Kidney glomerular epithelial cell (primary cell): ENCODE measurements around the gene ACTR1B.
"Not testable (repeated sequence)": the region's sequence is repeated elsewhere in the genome, so short reads cannot be mapped to it uniquely, and the experiment has no call there.

Source experiments
- DNase-seq: peaks from one replicate; lab custom pipeline; 2025; lab: John Stamatoyannopoulos, UW

ACTR1B gene

DNA sequence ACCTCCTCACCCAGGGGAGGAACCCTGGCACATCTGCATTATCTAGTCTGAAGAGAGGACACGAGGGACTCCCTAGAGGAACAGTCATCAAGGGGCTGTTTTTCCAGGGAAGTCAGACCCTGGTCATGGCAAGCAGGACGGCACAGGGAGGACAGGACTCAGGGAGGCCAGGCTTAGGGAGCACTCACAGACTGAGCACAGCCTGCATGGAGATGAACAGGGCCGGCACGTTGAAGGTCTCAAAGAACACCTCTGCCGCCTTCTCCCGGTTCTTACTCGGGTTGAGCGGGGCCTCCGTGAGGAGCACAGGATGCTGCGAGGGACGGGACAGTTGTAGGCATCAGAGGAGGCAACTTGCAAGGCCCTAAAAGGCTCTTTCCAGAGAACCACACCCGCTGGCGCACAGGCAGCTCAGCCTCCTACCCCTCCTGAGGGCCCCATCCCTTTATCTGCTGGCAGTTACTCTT lies 5.1 kb downstream of the ACTR1B start:
- DNase-seq = no peak

DNA sequence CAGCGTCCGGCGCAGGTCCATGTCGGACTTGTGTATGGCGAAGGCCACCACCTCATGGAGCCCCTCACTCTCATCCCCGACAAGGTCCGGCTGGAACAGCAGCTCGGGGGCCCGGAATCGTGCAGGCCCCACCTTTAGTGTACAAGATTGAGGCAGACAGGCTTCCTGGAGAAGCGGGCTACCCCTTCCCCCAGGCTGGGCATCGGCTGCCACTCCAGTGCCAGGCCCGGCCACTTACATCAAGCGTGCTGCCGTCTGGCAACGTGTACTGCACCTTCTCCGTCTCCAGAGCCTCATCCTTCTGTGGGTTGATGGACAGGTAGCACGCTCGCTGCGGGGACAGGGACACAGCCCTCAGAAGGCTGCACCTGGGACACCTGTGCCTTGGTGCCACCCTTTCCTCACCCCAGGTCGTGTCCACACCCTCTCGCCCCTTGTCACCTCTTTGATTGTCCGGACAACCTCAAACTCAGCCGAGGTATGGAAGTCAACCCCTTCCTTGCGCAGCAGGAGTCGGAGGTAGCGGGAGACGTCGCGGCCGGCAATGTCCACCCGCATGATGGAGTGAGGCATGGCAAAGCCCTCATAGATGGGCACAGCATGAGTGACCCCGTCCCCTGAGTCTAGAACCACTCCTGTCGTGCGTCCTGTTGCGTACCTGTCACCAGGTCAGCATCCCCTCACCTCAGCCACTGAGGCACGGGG lies 5.7 kb downstream of the ACTR1B start:
- no peak for DNase-seq

DNA sequence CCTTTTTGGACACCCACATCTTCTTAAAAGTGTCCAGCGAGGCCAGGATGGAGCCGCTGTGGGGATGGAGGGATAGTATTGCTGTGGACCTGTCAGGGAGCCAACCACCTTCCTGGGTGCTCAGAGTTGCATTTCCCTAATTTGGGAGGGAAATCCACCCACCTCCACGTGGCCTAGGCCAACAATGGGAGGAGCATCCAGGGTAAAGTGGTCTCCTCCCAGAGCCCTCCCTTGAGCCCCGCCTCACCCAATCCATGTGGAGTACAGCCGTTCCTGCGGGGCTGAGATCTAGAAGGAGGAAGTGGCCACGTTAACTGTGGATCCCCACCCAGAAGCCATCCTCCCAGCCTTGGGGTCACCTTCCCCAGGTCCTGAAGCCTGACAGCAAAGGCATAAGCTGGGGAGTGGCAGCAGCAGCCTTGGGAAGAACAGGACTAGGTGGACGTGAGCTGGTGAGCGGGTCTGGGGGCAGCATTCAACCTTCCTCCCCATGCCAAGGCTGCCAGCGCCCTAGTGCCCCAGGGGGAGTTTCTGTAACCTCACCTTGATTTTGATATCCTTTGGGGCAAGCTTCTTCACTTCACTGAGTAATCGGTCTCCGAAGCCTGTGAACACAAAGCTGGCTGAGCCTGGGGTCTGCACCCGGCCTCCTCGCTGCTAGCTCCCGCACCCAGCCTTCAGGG lies 6.8 kb downstream of the ACTR1B start:
- DNase-seq = no peak

DNA sequence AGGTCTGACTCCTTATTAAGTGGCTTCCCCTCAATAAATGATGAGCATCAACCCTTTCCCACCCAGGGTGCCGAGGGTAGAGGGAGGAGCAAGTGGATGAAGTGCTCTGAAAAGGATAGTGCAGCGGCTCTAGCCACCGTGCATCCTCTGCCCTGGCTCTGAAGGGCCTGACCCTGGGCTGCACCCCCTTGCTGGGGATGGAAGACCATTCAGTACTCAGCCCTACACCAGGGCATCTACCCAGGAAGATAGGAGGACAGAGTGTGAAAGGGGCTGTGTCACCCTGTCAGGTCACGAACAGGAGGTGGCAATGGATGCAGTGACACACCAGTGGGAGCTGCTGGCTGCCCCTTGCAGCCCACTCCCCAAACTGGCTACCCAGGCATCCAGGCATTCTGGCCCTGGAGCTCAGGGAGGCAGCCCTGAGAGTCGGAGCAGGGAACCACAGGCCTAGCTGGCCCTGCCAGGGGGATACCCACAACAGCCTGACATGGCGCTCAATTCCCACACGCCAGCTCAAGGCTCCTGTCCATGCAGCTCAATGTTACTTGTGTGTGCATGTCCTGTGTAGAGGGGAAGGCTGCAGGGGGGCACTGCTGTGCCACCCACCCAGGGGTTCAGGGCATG lies 7.6 kb downstream of the ACTR1B start:
- DNase-seq = no peak

DNA sequence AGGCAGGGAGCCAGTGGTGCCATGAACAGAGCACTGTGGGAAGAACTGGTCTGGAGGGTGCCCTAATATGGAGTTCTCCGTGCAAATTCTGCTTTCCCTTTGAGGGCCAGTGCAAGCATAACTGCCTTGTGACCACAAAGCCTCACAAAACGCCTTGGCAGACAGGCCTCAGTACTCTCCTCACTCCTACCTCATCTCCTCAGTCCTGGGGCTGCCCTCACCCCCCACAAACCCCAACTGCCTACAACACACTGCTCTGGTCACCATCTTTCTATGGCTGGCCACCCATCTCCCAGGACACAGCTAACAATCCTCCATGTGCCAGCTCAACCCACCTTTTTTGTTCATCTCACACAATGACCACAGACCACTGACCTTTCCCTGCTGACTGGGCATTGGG lies 9.1 kb downstream of the ACTR1B start:
- no peak for DNase-seq

DNA sequence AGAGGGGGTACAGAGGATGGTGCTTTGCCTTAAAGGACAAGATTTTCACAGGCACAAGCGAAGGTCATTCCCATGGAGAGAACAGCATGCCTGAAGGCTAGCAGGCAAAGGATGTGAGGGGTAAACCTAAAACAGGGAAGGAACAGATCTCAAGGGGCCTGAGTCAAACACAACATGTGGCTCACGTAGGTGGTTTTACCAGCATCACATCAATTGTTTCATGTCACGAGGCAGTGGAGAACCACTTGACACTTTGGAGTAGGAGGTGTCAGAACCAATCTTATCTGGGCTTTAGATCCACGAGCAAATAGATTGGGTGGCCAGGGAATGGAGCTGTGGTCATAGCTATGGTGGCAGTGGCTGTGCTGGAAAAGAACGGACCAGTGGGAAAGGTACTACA lies 9.5 kb downstream of the ACTR1B start:
- DNase-seq = no peak

DNA sequence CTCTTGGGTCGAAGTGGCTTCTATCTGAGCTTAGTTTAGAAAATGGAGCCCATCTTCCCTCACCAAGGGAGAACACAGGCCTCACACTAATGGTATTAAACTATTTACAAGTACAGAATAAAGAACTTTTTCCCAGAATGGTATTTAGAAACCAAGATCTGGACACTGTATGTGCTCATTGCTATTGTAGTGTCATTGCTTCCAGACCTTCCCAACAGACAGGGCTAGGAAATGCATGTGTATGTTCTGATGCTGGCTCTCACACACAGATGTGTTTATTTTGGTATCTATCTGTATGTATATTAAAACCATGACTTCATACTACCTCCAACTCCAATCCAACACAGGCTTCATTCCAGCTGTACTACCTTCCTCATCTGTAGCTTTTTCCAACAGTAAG lies 10.0 kb downstream of the ACTR1B start:
- DNase-seq = no peak

DNA sequence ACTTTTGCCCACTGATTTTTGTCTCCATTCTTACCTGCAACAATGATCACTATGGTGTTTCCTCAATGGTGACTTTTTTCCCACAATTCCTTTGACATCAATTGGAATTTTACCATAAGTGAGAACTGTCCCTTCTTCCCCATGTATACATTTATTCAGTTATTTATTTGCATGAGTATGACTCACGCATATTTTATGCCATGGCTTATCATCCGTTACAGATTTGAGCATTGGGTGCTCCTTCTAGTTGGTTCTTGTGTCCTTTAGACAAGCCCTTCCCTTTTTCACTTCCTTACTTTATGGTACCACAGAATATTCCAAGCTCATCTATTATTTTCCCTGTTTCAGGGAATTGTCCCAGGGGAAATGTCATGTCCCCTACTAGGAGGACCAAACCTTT lies 10.4 kb downstream of the ACTR1B start:
- DNase-seq = no peak

DNA sequence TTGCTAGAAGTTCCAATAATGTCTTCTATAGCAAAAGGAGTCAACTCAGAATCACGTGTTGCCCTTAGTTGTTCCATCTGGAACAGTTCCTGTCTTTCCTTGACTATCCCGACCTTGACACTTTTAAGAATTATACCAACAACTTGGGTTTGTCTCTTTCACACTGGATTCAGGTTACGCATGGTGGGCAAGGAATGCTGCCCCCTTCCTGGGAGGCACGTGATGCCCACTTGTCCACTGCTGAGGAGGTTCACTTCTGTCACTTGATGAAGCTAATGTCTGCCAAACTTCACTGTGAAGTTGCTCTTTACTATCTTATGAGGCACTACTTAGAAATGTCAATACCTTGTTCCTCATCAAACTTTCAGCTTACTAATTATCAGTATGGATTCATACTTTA lies 12.7 kb downstream of the ACTR1B start:
- no peak for DNase-seq

DNA sequence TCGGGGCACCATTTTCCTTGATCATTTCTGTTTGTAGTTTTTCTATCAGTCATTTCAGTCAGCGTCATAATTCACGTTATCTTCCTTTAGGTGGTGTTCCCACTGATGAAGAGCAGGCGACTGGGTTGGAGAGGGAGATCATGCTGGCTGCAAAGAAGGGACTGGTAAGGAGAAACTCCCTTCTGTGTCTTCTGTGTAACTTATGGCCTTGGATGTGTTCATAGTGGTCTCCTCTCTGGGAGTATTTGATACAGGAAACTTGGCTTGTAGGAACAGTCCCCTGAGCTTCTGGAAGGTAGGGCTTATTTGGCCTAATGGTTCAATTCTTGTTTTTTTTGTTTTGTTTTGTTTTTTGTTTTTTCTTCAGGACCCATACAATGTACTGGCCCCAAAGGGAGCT lies 16.9 kb downstream of the ACTR1B start:
- no peak for DNase-seq

DNA sequence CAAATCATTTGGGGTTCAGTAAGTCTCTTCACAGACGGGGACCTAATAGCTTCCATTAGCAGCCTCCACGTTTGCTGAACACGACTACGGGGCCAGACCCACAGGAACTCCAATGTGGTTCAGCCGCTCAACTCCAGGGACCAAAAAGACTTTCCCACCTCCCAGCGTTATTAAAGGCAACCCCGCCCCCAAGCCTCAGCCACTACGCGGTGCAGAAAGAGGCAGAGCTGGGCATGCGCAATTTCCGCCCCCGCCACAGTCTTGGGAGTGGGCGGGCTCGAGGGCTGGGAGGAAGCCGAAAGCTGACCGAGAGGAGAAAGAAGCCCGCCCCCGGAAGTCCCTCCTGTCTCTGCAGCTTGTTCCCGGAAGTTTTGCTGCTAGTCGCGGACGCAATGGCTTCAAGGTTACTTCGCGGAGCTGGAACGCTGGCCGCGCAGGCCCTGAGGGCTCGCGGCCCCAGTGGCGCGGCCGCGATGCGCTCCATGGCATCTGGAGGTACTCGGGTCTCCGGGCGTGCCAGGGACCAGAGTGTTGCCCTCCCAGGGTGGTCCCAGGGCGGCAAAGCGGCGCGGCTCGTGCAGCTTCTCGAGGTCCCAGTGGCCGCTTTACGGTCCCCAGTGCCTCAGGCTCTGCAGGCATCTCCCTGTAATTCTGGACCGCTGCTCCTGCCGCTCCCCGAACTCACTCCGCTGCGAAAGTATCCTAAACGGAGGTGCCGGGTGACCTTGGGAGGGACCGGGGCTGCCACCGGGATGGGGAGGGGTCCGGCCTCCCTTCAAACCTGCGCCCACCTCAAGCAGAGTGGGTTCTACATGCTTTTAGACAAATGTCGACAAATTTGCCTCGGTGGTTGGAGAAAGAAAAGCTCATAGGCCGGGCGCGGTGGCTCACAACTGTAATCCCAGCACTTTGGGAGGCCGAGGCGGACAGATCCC lies 17.9 kb downstream of the ACTR1B start, which contains the start of gene COX5B:
Gene COX5B, plus strand, starts transcription at position 368 of the 935 bp plus-strand sequence. Its CDS starts 25 bp downstream, at position 393.
- DNase-seq = peak; percentile 97

DNA sequence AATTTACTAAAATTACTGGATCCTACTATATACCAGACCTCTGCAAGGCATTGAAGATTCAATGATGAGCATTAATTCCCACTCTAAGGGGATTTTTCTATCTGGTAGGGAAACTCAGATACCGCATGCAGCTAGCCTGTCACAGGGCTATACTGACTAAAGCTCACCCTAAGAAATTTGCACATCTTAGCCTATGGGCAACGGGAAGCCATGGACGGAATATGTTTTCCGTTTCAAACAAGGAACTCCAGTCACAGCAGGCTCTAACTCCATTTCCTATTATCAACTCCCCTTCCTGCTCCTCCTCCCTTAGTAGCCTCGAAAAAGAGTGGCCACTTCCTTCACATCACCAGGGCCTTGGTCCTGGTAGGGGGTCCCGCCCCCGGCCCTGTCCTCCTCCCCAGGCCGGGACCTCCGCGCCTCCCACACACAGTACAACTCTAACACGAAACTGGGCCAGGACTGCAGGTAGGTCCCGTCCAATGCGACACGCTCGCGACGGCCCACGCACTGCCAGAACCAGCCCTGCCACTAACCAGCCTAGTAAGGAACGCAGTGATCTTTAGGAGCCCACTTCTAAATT lies 18.6 kb downstream of the ACTR1B start:
- DNase-seq = peak; percentile 32

DNA sequence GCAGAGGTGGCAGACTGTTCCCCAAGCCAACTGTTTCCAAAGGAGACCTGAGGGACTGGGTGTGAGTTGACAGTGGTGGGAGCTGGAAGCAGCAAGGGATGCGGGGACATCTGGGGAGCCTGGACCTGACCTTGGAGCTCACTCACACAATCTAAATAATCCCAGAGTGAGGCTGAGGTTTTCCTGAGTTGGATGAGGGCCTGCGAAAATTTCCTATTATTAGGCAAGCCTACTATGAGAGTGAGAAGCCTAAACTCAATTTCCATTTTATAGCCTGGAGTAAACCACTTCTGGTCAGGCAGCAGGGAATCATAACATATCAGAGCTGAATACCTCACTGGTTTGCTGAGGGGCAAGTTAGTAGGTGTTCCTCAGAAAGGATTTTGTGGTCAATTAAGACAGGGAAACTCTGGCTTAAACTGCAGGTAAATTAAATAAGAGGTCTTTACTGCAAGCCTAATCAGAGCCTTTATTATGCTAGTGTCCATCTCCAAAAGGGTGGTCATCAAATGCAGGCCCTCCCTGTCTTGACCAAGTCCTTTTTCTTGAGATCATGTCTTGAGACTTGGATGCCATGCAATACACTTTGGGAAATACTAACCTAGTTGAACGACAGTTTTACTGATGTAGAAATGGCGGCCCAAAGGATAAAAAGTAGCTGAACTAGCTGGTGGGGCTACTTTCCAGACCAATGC lies 19.7 kb downstream of the ACTR1B start:
- no peak for DNase-seq

DNA sequence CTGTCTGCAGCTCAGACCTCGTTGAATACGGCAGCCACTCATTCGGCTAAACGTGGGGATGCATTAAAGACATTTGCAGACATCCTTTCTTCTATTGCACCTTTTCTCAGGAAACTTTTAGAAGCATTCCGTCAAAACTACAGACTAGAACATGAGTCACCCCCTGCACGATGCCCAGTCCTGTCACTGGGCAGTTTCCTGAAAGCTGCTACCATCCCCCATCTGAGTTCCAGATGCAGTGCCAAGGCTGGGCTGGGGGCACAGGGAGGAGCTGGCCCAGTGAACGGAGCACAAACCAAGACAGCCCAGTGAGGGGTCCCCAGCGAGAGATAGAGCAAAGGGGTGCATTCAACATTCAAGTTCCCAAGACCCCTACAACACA lies 37.8 kb downstream of the ACTR1B start:
- DNase-seq = not testable (repeated sequence)

DNA sequence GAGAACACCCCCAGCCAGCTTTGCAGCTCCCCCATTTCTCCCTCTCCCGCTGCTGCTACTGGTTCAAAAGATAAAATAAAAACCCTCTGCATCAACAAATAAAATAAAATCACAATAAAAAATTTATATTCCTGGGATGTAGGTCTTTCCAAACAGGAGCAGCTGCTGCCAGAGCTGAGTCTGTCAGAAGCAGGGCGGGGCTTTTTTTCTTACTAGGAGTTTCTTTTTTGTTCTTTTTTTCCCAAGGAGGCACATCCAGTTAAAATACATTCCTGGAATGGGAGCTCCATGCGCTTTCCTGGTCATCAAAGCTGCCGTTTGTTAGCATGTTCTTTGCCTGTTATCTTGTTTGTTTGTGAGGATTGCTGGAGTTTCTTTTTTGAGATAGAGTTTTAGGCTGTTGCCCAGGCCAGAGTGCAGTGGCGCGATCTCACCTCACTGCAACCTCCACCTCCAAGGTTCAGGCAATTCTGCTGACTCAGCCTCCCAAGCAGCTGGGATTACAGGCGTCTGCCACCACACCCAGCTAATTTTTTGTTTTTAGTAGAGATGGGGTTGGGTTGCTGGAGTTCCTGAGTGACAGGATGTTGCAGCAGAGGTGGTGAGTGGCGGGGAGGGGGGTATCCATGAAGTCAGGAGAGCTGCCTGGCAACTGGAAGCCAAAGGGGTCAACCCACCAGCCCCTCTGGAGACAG lies 38.3 kb downstream of the ACTR1B start:
- not testable (repeated sequence) for DNase-seq

DNA sequence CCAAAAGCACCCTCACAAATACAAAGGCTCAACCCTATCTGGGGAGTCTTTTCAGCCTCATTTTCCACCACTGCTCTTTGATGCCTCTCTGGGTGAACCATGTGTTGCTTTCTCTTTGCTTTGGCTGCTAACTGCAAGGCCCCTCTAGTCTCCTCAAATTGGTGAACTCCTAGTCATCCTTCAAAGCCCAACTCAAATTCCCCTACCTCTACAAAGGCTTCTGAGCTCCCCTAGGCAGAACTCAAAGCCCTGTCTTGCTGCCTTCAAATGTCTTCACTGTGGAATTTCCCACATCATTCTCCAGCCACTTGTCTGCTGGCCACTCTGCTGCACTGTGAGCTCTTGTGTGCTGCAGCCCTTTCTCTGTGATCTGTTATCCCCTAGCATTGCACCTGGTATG lies 40.9 kb downstream of the ACTR1B start:
- DNase-seq = not testable (repeated sequence)

DNA sequence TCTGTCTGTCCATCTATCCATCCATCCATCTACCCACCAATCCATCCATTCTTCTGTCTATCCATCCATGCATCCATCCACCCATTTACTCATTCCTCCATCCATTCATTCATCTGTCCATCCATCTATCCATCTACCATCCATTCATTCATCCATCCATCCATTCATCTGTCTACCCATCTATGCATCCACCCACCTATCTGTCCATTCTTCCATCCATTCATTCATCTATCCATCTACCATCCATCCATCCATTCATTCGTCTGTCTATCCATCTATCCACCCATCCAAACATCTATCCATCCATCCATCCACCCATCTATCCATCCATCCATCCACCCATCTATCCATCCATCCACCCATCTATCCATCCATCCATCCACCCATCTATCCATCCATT lies 43.4 kb downstream of the ACTR1B start:
- DNase-seq = not testable (repeated sequence)

DNA sequence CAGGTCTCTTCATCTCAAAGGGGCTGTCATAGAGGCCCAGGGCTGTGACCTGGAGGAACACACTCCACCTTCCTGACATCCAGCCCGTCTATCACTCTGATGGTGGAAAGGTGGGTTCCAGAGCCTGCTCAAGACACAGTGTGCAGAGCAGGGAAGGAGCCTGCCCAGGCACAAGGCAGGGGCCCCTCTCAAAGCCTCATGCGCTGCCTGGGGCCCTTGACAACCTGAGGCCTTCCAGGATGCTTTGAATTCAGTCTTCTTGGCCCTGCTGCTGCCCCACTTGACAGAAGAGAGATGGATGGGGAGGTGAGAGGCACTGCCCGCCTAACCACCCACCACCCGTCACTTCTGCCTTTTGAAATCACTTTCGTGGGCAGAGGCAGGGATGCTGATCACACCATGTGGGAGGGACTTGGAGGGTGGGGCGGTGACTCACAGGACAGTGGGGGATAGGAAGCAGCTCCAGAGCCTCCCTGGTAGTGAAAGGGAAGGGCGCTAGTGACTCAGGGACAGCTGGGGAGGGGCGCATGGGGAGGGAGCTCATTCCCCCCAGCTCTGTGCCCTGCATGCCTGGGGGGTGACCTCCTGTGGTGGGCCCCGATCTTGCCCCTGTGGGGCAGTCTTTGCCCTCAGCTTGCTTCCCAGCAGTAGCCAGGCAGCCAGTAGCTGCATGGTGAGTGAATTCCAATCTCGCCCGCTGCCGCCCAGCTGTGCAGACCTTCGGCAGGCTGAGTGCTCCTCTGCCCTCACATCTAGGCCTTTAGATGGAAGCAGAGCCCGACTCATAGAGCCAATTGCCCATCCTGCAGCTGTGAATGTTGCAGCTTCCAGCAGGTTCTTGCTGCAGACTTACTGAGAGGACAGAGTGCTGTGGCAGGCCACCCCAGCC lies 44.7 kb downstream of the ACTR1B start:
- not testable (repeated sequence) for DNase-seq

DNA sequence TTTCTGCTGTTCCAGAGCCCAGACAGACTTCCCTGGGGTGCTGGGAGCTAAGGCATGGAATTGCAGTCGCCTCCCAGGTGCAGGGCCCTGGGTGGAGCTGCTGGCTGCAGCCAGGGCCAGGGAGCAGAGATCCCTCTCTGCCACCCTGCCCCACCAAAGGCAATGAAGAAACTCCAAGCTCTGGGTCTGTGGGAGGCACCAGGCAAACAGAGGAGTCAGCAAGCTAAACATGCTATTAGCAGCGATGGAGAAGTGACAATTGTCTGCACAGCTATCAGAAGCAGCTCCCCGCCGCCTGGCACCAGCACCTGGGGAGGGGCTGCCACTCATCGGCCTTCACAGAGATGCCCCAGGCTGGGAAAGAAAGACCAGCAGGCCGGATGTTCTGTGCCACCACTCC lies 45.9 kb downstream of the ACTR1B start:
- no peak for DNase-seq
